ENCODE measurements around the gene TMOD4. TPM values are rescaled to one million over a fixed set of nuclear protein-coding genes. Genes with fewer than 3 reads are reported as not detected.

TMOD4 gene
- total and polyA plus RNA-seq, 9 of the 15 experiments (the other 6 are each of a cell fraction or from before 2014, with no cell fraction given), result 0.18 to 1.8 (median 1.1) TPM; not detected in 1

DNA sequence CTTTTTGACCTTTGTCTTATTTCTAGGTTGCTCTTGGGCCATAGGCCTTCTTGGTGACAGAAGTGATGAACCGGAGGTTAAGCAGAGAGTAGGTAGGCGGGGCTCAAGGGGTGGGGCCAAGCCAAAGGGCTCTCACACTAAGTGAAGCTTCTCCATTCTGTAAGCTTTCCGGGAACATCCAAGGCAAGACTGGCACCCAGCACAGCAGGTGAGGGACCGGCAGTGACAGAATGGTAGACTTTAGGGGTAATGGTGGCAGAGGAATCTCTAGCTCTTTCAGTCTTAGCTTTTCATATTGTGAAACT is 19.3 kb downstream of the TMOD4 start, which contains the start of gene TNFAIP8L2:
TNFAIP8L2 (plus strand) TSS at position 135 of the 305 bp plus-strand sequence. CDS start 2,049 bp downstream, outside the sequence.
- WGBS (ENCODE audit: insufficient coverage, low coverage, missing lambda C conversion rate), result 42% methylated on average over 4 of the region's 4 CpGs
- H3K4me3 ChIP-seq, result no peak within 1 kb of the TSS
- ChIA-PET CTCF (ENCODE audit: low intra/inter-chr PET ratio) (interaction anchor here (0.6 to 4.6 kb wide), 5 partner anchors 13 to 230 kb away, joined by 3 to 51 read pairs (median 4); partner anchors contain the start of genes GABPB2 and SETDB1), POLR2A (interaction anchor here (0.5 to 1.6 kb wide), 5 partner anchors 8 to 106 kb away, joined by 3 to 7 read pairs (median 3); no protein-coding TSS in a partner anchor)
- H4K20me1 ChIP-seq (replicated peaks; ENCODE audit: control insufficient read depth, insufficient read depth, low read length), result no peaks in the 10 kb centered on the region; the same call in 1 of the 2 replicates
- no peaks in the 10 kb centered on the region for H3K79me2 ChIP-seq (ENCODE audit: control insufficient read depth, insufficient read depth, low read length)
- DNase-seq (ENCODE audit: extremely low read depth in 1 of 4, low spot score in 3 of 4) (peak in 3 of 4 experiments; percentile 41 to 56 (median 44)), ATAC-seq (peak; percentile 86), FAIRE-seq (no peak)
- BruUV-seq (replicated peaks), result no TSS peak
- peak within 1 kb of the TSS; percentile 10; the same call in 1 of the 3 replicates for H3K27ac ChIP-seq (ENCODE audit: extremely low read depth, low read depth, low read length)
- peaks cover 22% of the 10 kb centered on the region; the same call in 2 of the 3 replicates for H3K36me3 ChIP-seq (ENCODE audit: control insufficient read depth, insufficient read depth, low read length)
- no peaks in the 10 kb centered on the region for H3K9me1 ChIP-seq (ENCODE audit: control insufficient read depth, insufficient read depth, low read length)
- H3K9me3 ChIP-seq (replicated peaks; ENCODE audit: control insufficient read depth, insufficient read depth, low read depth, low read length), result no peaks in the 10 kb centered on the region; the same call in 1 of the 2 replicates
- no peaks in the 10 kb centered on the region for H3K27me3 ChIP-seq (ENCODE audit: control insufficient read depth in 2 of 2, insufficient read depth in 2 of 2, low read length in 2 of 2)
- intact Hi-C loops (cut with micrococcal nuclease), result loop anchor here (1.0 kb wide), 2 partner anchors 57 to 132 kb away; no protein-coding TSS in a partner anchor
- peak within 1 kb of the TSS; percentile 38 for H3K4me2 ChIP-seq (ENCODE audit: insufficient read depth, low read length)
- in situ Hi-C loops (cut with MboI), result loop anchor here (5.0 kb wide), 2 partner anchors 64 to 139 kb away; no protein-coding TSS in a partner anchor
- H3K4me1 ChIP-seq (replicated peaks in 1 of 2; ENCODE audit: control insufficient read depth in 2 of 2, insufficient read depth in 2 of 2, low read length in 2 of 2), result peaks cover 8 to 14% of the 10 kb centered on the region in 2 experiments; a peak in 4 of 5 replicates
- peak within 1 kb of the TSS; percentile 13 to 24; a peak in 3 of 4 replicates for H3K9ac ChIP-seq (ENCODE audit: insufficient read depth in 1 of 2, low read depth in 2 of 2, low read length in 2 of 2)
- H2AFZ ChIP-seq (ENCODE audit: low read depth, low read length), result no peak within 1 kb of the TSS
- TF ChIP-seq ZNF444 (CRISPR knock-in tag; IDR thresholded peaks at IDR 0.05) (no peak), GTF3C2 (IDR thresholded peaks at IDR 0.05; ENCODE audit: borderline replicate concordance, extremely low read depth, insufficient read length) (no peak), ZNF561 (CRISPR knock-in tag; conservative IDR thresholded peaks at IDR 0.05) (no peak), LARP7 (IDR thresholded peaks at IDR 0.05) (no peak), SRSF9 (IDR thresholded peaks at IDR 0.05; ENCODE audit: borderline replicate concordance, low read depth, low read length) (no peak), MBD1 (CRISPR knock-in tag; IDR thresholded peaks at IDR 0.05) (no peak), SRSF1 (IDR thresholded peaks at IDR 0.05; ENCODE audit: low read depth, low read length) (no peak), ZNF695 (CRISPR knock-in tag; IDR thresholded peaks at IDR 0.05) (no peak), SMAD4 (CRISPR knock-in tag; conservative IDR thresholded peaks at IDR 0.05) (no peak)
- TF ChIP-seq, protein P1, sequence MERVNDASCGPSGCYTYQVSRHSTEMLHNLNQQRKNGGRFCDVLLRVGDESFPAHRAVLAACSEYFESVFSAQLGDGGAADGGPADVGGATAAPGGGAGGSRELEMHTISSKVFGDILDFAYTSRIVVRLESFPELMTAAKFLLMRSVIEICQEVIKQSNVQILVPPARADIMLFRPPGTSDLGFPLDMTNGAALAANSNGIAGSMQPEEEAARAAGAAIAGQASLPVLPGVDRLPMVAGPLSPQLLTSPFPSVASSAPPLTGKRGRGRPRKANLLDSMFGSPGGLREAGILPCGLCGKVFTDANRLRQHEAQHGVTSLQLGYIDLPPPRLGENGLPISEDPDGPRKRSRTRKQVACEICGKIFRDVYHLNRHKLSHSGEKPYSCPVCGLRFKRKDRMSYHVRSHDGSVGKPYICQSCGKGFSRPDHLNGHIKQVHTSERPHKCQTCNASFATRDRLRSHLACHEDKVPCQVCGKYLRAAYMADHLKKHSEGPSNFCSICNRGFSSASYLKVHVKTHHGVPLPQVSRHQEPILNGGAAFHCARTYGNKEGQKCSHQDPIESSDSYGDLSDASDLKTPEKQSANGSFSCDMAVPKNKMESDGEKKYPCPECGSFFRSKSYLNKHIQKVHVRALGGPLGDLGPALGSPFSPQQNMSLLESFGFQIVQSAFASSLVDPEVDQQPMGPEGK (CRISPR knock-in tag; IDR thresholded peaks at IDR 0.05; ENCODE audit: borderline replicate concordance), result no peak
- TF ChIP-seq, protein P2, sequence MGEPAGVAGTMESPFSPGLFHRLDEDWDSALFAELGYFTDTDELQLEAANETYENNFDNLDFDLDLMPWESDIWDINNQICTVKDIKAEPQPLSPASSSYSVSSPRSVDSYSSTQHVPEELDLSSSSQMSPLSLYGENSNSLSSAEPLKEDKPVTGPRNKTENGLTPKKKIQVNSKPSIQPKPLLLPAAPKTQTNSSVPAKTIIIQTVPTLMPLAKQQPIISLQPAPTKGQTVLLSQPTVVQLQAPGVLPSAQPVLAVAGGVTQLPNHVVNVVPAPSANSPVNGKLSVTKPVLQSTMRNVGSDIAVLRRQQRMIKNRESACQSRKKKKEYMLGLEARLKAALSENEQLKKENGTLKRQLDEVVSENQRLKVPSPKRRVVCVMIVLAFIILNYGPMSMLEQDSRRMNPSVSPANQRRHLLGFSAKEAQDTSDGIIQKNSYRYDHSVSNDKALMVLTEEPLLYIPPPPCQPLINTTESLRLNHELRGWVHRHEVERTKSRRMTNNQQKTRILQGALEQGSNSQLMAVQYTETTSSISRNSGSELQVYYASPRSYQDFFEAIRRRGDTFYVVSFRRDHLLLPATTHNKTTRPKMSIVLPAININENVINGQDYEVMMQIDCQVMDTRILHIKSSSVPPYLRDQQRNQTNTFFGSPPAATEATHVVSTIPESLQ (CRISPR knock-in tag; IDR thresholded peaks at IDR 0.05), result no peak
